Mesothelial cell of epicardium (in vitro differentiated cells): ENCODE results near the gene SLC4A7. TPM values are rescaled to one million over a fixed set of nuclear protein-coding genes. Genes with fewer than 3 reads are reported as not detected.
A peak's percentile ranks its signal among the peaks of the same experiment; 100 is the strongest.

Source experiments
- DNase-seq, 2 experiments: peaks; one replicate each; pipeline ENCODE4 v3.0.0; 2021; ENCODE audit warnings: low spot score in 2 of 2; ENCODE audit not compliant: unreplicated experiment in 2 of 2
- H3K27ac Mint-ChIP-seq: 2 replicates; pipeline ENCODE4 v1.8.0; 2021; ENCODE audit warnings: mixed read lengths
- H3K27me3 Mint-ChIP-seq: 2 replicates; pipeline ENCODE4 v1.8.0; 2021; ENCODE audit warnings: low read depth, mixed read lengths
- H3K36me3 Mint-ChIP-seq: 2 replicates; pipeline ENCODE4 v1.8.0; 2021; ENCODE audit warnings: mixed read lengths
- H3K4me1 Mint-ChIP-seq: 2 replicates; pipeline ENCODE4 v1.8.0; 2021; ENCODE audit warnings: mixed read lengths
- H3K4me3 Mint-ChIP-seq: 2 replicates; pipeline ENCODE4 v1.8.0; 2021; ENCODE audit warnings: mild to moderate bottlenecking, moderate library complexity, mixed read lengths
- H3K9me3 Mint-ChIP-seq: 2 replicates; pipeline ENCODE4 v1.8.0; 2021; ENCODE audit warnings: mixed read lengths
- total RNA-seq: library from RNA; stranded (reverse); gene quantifications from 3 replicates; pipeline ENCODE4 v1.2.1, GENCODE V29; 2021
- TF ChIP-seq, protein P1 (sequence below): fragments of 200-600 bp; sonication (generic); IDR thresholded peaks from one replicate; pipeline ENCODE4 v1.5.0; 2021; ENCODE audit warnings: antibody characterized with exemption; ENCODE audit not compliant: unreplicated experiment

The SLC4A7 gene
- total RNA-seq, 1 donor from 2014 or later: 46.3 TPM

- Mint-ChIP-seq H3K36me3 (no peaks in the 10 kb centered on the region), H3K27me3 (no peaks in the 10 kb centered on the region), H3K4me1 (peaks cover 5% of the 10 kb centered on the region), H3K4me3 (no peak overlapping the region), H3K9me3 (no peaks in the 10 kb centered on the region), H3K27ac (no peak overlapping the region)
- peak in 1 of 2 experiments; percentile 46 for DNase-seq
- TF ChIP-seq, protein P1, sequence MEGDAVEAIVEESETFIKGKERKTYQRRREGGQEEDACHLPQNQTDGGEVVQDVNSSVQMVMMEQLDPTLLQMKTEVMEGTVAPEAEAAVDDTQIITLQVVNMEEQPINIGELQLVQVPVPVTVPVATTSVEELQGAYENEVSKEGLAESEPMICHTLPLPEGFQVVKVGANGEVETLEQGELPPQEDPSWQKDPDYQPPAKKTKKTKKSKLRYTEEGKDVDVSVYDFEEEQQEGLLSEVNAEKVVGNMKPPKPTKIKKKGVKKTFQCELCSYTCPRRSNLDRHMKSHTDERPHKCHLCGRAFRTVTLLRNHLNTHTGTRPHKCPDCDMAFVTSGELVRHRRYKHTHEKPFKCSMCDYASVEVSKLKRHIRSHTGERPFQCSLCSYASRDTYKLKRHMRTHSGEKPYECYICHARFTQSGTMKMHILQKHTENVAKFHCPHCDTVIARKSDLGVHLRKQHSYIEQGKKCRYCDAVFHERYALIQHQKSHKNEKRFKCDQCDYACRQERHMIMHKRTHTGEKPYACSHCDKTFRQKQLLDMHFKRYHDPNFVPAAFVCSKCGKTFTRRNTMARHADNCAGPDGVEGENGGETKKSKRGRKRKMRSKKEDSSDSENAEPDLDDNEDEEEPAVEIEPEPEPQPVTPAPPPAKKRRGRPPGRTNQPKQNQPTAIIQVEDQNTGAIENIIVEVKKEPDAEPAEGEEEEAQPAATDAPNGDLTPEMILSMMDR: peak; percentile 43
These were observed 126.4 kb downstream of the SLC4A7 start for GRCh38 chr3:27357665-27358258.

DNA sequence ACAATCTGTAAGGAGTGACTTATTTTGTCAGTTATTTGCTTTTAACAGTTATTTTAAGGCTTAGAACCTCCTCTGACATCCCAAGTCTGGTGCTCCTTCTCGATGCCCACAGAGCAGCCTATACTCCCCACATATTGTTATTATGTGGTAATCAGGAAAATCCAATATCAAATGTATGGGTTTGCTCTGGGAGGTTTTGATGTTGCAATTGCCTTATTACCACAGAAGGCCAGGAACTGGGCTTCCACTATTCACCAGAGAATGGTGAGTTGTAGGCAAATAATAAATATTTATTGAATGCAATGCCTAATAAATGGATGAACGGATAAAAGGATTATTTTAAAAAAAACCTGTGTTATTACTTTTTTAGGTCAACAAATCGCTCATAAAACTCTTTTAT is 127.2 kb downstream of the SLC4A7 start:
- Mint-ChIP-seq H3K27me3 (no peaks in the 10 kb centered on the region), H3K27ac (no peak overlapping the region), H3K36me3 (no peaks in the 10 kb centered on the region), H3K4me3 (no peak overlapping the region), H3K9me3 (no peaks in the 10 kb centered on the region), H3K4me1 (peaks cover 5% of the 10 kb centered on the region)
- TF ChIP-seq, protein P1: no peak
- DNase-seq: no peak

DNA sequence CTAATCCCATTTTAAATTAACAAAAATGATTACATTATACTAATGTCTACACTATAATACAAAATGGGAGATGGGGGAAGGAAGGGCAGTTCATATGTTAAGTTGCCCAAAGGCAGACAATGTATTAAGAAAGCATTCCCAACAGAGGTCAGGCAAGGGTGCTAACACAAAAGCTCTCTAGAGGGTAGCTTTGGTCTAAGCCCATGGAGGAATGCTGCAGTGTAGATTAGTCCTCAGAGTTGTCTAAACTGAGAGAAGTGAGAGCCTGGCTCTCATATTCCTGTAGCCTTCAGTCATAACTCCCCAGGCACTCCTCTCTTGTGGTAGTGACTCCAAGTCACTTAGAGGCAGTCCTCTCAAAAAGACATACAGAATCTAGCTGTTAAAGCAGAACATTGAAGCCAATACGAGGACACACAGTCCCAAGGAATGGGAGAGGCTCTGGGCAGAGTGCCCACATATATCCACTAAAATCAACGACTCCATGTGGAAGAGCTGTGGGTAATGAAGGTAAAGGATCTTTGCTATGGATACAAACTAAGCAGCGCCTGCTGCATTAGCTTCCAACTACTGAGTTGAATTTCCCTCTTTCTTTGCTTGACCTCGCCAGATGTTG is 129.5 kb downstream of the SLC4A7 start:
- TF ChIP-seq, protein P1: no peak
- Mint-ChIP-seq H3K4me1 (peaks cover 3% of the 10 kb centered on the region), H3K4me3 (no peak overlapping the region), H3K9me3 (no peaks in the 10 kb centered on the region), H3K36me3 (no peaks in the 10 kb centered on the region), H3K27ac (no peak overlapping the region), H3K27me3 (no peaks in the 10 kb centered on the region)
- DNase-seq: no peak

GRCh38 chr3:27354161-27354560 is 130.0 kb downstream of the SLC4A7 start:
- H3K36me3 Mint-ChIP-seq: no peaks in the 10 kb centered on the region
- no peak overlapping the region for H3K27ac Mint-ChIP-seq
- H3K9me3 Mint-ChIP-seq: no peaks in the 10 kb centered on the region
- DNase-seq: no peak
- no peak overlapping the region for H3K4me3 Mint-ChIP-seq
- no peaks in the 10 kb centered on the region for H3K27me3 Mint-ChIP-seq
- peaks cover 3% of the 10 kb centered on the region for H3K4me1 Mint-ChIP-seq
- TF ChIP-seq, protein P1: no peak

DNA sequence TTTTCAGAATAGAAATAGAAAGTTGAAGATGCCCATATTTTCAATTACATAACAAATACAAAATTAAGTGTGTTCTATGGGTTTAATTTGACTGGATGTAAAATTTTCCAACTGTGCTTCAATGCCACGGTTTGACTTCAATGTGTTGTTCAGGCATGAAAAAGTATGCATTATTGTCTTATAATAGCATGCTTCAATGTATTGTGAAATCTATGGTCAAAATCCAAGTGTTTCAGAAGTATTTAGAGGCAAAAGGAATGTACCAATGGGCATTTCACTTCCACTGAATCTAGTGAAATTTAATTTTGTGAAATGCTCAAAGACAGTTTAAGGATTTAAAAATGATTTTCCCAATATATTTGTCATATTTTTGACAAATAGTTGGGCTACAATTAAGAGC is 131.0 kb downstream of the SLC4A7 start:
- H3K27me3 Mint-ChIP-seq: no peaks in the 10 kb centered on the region
- TF ChIP-seq, protein P1: no peak
- H3K36me3 Mint-ChIP-seq: no peaks in the 10 kb centered on the region
- peaks cover 3% of the 10 kb centered on the region for H3K4me1 Mint-ChIP-seq
- H3K27ac Mint-ChIP-seq: no peak overlapping the region
- no peak for DNase-seq
- no peaks in the 10 kb centered on the region for H3K9me3 Mint-ChIP-seq
- no peak overlapping the region for H3K4me3 Mint-ChIP-seq

GRCh38 chr3:27352047-27352446 is 132.1 kb downstream of the SLC4A7 start:
- no peak for DNase-seq
- Mint-ChIP-seq H3K9me3 (no peaks in the 10 kb centered on the region), H3K36me3 (no peaks in the 10 kb centered on the region), H3K27me3 (no peaks in the 10 kb centered on the region), H3K27ac (no peak overlapping the region), H3K4me3 (no peak overlapping the region), H3K4me1 (peaks cover 3% of the 10 kb centered on the region)
- TF ChIP-seq, protein P1: no peak
